Amniotic stem cell (primary cell): ENCODE results near the gene ZNF830.
"Not testable (repeated sequence)": the region's sequence is repeated elsewhere in the genome, so short reads cannot be mapped to it uniquely, and the experiment has no call there.

Experiments used
- DNase-seq: peaks from one replicate; lab custom pipeline; 2025; lab: John Stamatoyannopoulos, UW

The ZNF830 gene, protein sequence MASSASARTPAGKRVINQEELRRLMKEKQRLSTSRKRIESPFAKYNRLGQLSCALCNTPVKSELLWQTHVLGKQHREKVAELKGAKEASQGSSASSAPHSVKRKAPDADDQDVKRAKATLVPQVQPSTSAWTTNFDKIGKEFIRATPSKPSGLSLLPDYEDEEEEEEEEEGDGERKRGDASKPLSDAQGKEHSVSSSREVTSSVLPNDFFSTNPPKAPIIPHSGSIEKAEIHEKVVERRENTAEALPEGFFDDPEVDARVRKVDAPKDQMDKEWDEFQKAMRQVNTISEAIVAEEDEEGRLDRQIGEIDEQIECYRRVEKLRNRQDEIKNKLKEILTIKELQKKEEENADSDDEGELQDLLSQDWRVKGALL

GRCh38 chr17:34961093-34961911 lies at the start of gene ZNF830, which contains the start of gene CCT6B:
Gene ZNF830 (plus strand): TSS chr17:34961540. CDS start chr17:34961567, 27 bp downstream.
Gene CCT6B (minus strand): TSS chr17:34961460. CDS start chr17:34961393, 67 bp downstream.
- peak; percentile 89 for DNase-seq

DNA sequence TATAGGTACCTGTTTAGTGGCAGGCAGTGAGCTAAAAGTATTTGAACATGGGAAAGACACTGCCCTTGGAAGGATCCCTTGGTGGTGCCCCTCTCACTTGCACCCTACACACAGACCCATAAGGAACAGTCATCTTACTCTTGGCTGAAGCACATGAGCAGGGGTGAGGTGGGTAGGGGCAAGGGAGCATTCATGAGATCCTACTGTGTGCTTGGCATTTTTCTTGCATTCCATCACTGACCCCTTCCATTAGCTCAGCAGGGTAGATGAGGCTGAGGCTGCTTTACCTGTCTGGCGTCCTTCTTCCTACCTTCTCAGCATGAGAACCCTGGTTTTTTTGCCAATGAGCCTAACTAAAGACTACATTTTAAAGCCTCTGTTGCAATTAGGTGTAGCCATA lies 48.3 kb upstream of the ZNF830 start:
- DNase-seq = no peak

DNA sequence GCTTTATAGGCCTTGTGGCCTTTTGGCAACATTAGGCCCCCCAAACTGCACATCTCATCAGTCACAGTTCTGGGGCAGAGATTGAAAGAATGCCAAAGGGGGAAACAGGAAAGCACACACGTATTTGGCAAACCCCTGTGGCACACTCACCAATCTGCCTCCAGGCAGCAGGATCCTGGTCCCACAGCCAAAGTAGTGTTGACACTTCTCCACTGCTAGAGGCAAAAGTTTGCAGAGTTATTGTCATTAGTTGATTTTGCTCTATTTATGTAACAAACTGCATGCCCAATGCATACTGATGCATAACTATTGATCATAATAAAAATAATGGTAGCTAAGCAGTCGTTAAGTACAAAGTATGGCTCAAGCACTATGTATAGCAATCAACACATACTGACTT lies 45.2 kb upstream of the ZNF830 start:
- no peak for DNase-seq

GRCh38 chr17:34917381-34917780 lies 44.0 kb upstream of the ZNF830 start:
- DNase-seq = no peak

DNA sequence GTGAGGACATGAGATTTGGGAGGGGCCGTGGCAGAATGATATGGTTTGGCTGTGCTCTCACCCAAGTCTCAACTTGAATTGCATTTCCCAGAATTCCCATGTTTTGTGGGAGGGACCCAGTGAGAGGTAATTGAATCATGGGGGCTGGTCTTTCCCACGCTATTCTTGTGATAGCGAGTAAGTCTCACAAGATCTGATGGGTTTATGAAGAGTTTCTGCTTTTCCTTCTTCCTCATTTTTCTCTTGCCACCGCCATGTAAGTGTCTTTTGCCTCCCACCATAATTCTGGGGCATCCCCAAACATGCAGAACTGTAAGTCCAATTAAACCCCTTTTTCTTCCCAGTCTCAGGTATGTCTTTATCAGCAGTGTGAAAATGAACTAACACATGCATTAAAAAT lies 40.7 kb upstream of the ZNF830 start:
- DNase-seq = no peak

DNA sequence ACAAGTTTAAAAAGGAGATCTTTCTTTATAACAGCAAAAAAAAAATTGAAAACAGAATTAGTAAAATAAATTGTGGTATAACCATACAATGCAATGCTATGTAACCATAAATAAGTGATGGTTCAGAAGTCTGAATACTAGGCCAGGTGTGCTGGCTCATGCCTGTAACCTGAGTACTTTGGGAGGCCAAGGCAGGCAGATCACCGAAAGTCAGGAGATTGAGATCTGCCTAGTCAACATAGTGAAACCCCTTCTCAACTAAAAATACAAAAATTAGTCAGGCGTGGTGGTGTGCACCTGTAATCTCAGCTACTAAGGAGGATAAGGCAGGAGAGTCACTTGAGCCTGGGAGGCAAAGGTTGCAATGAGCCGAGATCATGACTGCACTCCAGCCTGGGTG lies 34.7 kb upstream of the ZNF830 start:
- DNase-seq = no peak

DNA sequence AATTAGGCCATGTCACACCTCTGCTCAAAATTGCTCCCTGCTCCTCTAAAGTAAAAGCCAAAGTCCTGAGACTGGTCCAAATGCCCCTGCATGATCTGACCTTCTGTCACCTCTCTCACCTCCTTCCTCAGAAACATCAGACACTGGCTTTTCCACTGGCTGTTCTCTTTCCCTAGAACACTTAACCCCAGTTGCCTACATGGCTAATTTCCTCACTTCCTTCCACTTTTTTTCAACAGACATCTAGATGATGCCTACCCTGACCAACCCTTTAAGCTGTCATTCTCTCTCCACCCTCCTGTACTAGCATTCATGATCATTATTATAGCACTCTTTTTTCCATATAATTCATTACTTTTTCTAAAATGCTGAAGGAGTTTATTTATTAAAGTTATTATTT lies 31.1 kb upstream of the ZNF830 start:
- DNase-seq = no peak

DNA sequence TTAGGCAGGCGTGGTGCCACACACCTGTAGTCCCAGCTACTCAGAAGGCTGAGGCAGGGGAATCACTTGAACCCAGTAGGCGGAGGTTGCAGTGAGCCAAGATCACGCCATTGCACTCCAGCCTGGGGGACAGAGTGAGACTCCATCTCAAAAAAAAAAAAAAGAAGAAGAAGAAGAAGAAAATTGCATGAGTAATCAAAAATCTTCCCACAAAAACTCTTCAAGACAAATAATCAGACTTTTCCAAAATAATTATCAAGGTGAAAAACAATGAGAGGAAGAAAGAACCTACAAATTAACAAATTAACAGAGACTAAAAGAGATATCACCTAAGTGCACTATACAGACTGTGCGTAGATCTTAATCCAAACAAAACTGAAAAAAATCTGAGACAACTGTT lies 10.6 kb upstream of the ZNF830 start:
- not testable (repeated sequence) for DNase-seq

DNA sequence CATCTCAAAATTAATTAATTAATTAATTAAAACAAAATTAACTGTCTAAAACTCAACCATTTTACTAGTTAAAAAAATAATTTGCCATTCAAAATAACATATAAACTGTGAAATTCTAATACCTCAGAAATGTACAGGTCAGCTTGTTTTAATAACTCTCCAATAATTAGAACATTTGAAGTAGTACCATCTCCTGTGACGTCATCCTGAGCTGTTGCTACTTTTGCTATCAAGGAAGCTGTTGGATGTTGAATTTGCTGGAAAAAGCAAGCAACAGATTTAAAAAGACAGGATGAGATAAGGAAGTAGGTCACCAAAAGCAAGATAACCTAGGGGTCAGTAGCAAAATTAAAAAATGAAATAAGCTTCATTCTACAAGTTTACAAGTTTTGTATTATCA lies 2.9 kb upstream of the ZNF830 start:
- no peak for DNase-seq

DNA sequence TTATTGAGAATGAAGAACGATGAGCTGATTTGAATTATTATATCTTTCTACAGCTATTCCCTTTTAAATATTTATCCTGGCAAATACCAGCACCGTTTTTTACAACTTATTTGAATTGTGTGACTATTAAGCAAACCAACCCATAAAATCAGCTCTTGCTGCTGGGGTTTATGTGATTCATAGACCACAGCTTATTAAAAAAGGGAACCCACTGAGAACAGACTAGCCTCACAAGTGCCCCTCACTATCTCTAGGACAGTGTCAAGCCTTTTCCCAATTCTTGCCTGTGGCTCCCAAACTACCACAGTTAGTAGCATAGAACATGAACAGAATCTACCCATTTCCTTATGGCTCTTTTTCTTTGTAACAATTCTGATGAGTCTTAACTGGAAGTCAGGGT lies 12.8 kb downstream of the ZNF830 start:
- no peak for DNase-seq

- DNase-seq = no peak
These were observed 13.8 kb downstream of the ZNF830 start for GRCh38 chr17:34974794-34975785.

GRCh38 chr17:34979153-34979552 lies 17.8 kb downstream of the ZNF830 start:
- no peak for DNase-seq

GRCh38 chr17:34979650-34980352 lies 18.5 kb downstream of the ZNF830 start:
- DNase-seq = peak; percentile 5

- peak; percentile 87 for DNase-seq
These were observed 19.0 kb downstream of the ZNF830 start, which contains the start of gene LIG3 for GRCh38 chr17:34980353-34980680. Gene LIG3 (plus strand): TSS chr17:34980512. CDS start chr17:34983006, 2,494 bp downstream.

- peak; percentile 53 for DNase-seq
These were observed 19.6 kb downstream of the ZNF830 start for GRCh38 chr17:34980681-34981537.

- DNase-seq = no peak
These were observed 20.4 kb downstream of the ZNF830 start for GRCh38 chr17:34981538-34982241.

- DNase-seq = no peak
These were observed 25.9 kb downstream of the ZNF830 start for GRCh38 chr17:34987232-34987631.

DNA sequence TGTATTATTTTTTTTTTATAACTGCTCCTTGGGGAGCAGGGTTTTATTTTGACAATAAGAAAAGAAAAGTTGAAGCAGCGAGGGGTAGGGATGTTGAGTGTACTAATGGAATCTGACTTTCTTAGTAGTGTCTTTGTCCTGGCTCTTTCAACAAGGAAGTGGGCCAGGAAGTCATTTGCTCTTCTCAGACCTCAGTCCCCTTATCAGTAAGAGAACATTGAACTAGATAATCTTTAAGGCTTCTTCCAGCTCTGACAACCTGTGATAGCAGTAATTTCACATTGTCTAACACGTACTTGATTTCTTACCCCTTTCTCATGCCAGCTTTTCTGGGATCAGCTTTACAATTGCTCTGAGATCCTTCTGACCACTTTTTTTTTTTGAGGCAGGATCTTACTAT lies 27.3 kb downstream of the ZNF830 start:
- no peak for DNase-seq

GRCh38 chr17:34989473-34989872 lies 28.1 kb downstream of the ZNF830 start:
- no peak for DNase-seq

DNA sequence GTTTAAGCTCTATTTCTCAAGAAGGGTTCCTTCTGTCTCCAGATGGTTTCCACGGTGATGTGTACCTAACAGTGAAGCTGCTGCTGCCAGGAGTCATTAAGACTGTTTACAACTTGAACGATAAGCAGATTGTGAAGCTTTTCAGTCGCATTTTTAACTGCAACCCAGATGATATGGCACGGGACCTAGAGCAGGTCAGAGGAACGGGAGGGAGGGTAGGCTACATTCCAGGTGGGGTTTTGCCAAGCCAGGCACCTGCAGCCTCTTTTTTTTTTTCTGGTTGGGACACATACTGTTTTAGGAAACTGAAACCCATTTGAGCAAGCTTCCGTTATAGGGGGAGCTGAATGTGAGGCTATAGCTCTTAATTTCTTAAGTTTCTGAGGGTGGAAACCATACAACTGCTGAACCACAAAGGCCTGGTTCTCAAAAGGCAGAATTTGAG lies 29.6 kb downstream of the ZNF830 start:
- no peak for DNase-seq
